K562 (cell line): Measurements from ENCODE around the gene RBM12. TPM values are rescaled to one million over a fixed set of nuclear protein-coding genes. Genes with fewer than 3 reads are reported as not detected.

Source experiments
- BRD9 ChIP-seq: fragments of 450-650 bp; IDR thresholded peaks from 2 replicates; pipeline ENCODE4 v1.6.1; 2018; ENCODE audit warnings: low read depth; ENCODE audit not compliant: partially characterized antibody
- C11orf30 ChIP-seq: fragments of 450-650 bp; IDR thresholded peaks from 2 replicates; pipeline ENCODE4 v1.6.1; 2016; ENCODE audit warnings: low read depth, mild to moderate bottlenecking
- CBFA2T2 ChIP-seq: fragments of 450-650 bp; conservative IDR thresholded peaks from 2 replicates; pipeline ENCODE4 v1.6.1; 2017; ENCODE audit warnings: mild to moderate bottlenecking
- CUX1 ChIP-seq: fragments of 200-800 bp; sonication (Bioruptor generic); IDR thresholded peaks from 2 replicates; pipeline ENCODE4 v1.6.1; 2016; ENCODE audit warnings: missing genetic modification characterization, missing compliant biosample characterization
- DDX20 ChIP-seq: fragments of 450-650 bp; IDR thresholded peaks from 2 replicates; pipeline ENCODE4 v1.6.1; 2016; ENCODE audit warnings: missing genetic modification characterization, low read depth, mild to moderate bottlenecking, missing compliant biosample characterization, moderate library complexity
- GATAD2B ChIP-seq: fragments of 450-650 bp; IDR thresholded peaks from 2 replicates; pipeline ENCODE4 v1.6.1; 2017; ENCODE audit warnings: mild to moderate bottlenecking, borderline replicate concordance
- GTF2B ChIP-seq: IDR thresholded peaks from 2 replicates; pipeline ENCODE4 v1.6.1; 2011; ENCODE audit not compliant: insufficient read length; ENCODE audit errors: extremely low read depth
- L3MBTL2 ChIP-seq: fragments of 450-650 bp; IDR thresholded peaks from 2 replicates; pipeline ENCODE4 v1.6.1; 2016; ENCODE audit warnings: mild to moderate bottlenecking, moderate library complexity
- LCOR ChIP-seq: sonication (generic); formaldehyde crosslinking; IDR thresholded peaks from 2 replicates; pipeline ENCODE4 v1.8.0; 2022; ENCODE audit warnings: mild to moderate bottlenecking, missing genetic modification reagents
- MCM7 ChIP-seq, 2 experiments: fragments of 450-650 bp; IDR thresholded peaks; 2 replicates each; pipeline ENCODE4 v1.6.1; 2016 to 2018
- MED1 ChIP-seq: sonication (generic); formaldehyde crosslinking; IDR thresholded peaks from 2 replicates; pipeline ENCODE4 v1.8.1; 2023; ENCODE audit warnings: missing genetic modification reagents, borderline replicate concordance
- NONO ChIP-seq, 2 experiments: fragments of 200-400 bp in 1 of 2; fragments of 450-650 bp in 1 of 2; formaldehyde crosslinking in 1 of 2; IDR thresholded peaks; 2 replicates each; pipeline ENCODE4 v1.6.1; 2017; ENCODE audit warnings: low read depth in 2 of 2, mild to moderate bottlenecking in 2 of 2, moderate library complexity in 2 of 2, low read length in 1 of 2
- POLR2H ChIP-seq: IDR thresholded peaks from 2 replicates; pipeline ENCODE4 v1.6.1; 2016; ENCODE audit warnings: missing genetic modification characterization, low read depth, mild to moderate bottlenecking, control low read depth, missing compliant biosample characterization, moderate library complexity
- SMARCA4 ChIP-seq: fragments of 450-650 bp; IDR thresholded peaks from 2 replicates; pipeline ENCODE4 v1.6.1; 2016
- SMARCC2 ChIP-seq: fragments of 450-650 bp; IDR thresholded peaks from 2 replicates; pipeline ENCODE4 v1.6.1; 2017; ENCODE audit warnings: antibody characterized with exemption, moderate library complexity, mild to moderate bottlenecking, low read depth
- SMC3 ChIP-seq: conservative IDR thresholded peaks from 2 replicates; pipeline ENCODE4 v1.6.1; 2011; ENCODE audit warnings: low read depth, low read length, improper control_type of control experiment; ENCODE audit not compliant: insufficient read depth
- ZBTB12 ChIP-seq: fragments of 250-450 bp; sonication (Bioruptor Pico); IDR thresholded peaks from 2 replicates; pipeline ENCODE4 v1.4.0; 2020
- ZFX ChIP-seq: sonication (generic); formaldehyde crosslinking; IDR thresholded peaks from 2 replicates; pipeline ENCODE4 v1.8.0; 2022; ENCODE audit warnings: mild to moderate bottlenecking, missing genetic modification reagents, moderate library complexity
- ZNF740 ChIP-seq, 3 experiments: fragments of 200-800 bp in 1 of 3; sonication (Bioruptor generic) in 1 of 3; sonication (generic) in 1 of 3; formaldehyde crosslinking in 1 of 3; IDR thresholded peaks; 2 replicates each; pipeline versions ENCODE4 v1.6.1 to v1.8.0; 2016 to 2022; ENCODE audit warnings: mild to moderate bottlenecking in 2 of 3, missing compliant biosample characterization in 2 of 3, missing genetic modification characterization in 2 of 3, missing genetic modification reagents in 1 of 3
- polyA plus RNA-seq, 8 experiments: library from polyadenylated mRNA; depleted of rRNA in 4 of 8; stranded (reverse) in 5 of 8; unstranded in 3 of 8; fragments of >200 nt; fragmentation: Nextera tagmentation in 2 of 8; fragmentation: Illumina TruSeq in 1 of 8; extraction: Ambion mirVana in 2 of 8; extraction: Trizol in 1 of 8; gene quantifications; 2 replicates each; pipeline versions ENCODE4 v1.2.1 to v1.2.3, GENCODE V29; 2011 to 2014; ENCODE audit warnings: inconsistent platforms in 1 of 8, missing spikeins in 1 of 8
- total RNA-seq, 7 experiments: library from RNA; depleted of rRNA in 6 of 7; stranded (reverse); fragments of >200 nt in 6 of 7; fragmentation: Illumina TruSeq in 2 of 7; extraction: Trizol in 2 of 7; gene quantifications; 2 replicates each; pipeline versions ENCODE4 v1.2.1 to v1.2.3, GENCODE V29; 2011 to 2021; ENCODE audit warnings: low replicate concordance in 1 of 7

The RBM12 gene
- total and polyA plus RNA-seq, 9 of the 15 experiments (the other 6 are each of a cell fraction or from before 2014, with no cell fraction given) = 5.0 to 162 (median 73.3) TPM

GRCh38 chr20:35616465-35617396 is 48.0 kb downstream of the RBM12 start (continued):
- TF ChIP-seq ZNF740 (CRISPR knock-in tag; IDR thresholded peaks at IDR 0.05) = no peak
- TF ChIP-seq ZNF740 (tag; IDR thresholded peaks at IDR 0.05) = no peak
- no peak for TF ChIP-seq NONO (IDR thresholded peaks at IDR 0.05; ENCODE audit: low read depth in 2 of 2, low read length in 1 of 2)
- no peak for TF ChIP-seq GTF2B
- TF ChIP-seq CBFA2T2 = no peak
- no peak for TF ChIP-seq ZBTB12
- TF ChIP-seq L3MBTL2 = peak; percentile 21; the same call in 1 of the 2 replicates
- TF ChIP-seq SMARCC2 = peak; percentile 60; the same call in 1 of the 2 replicates
- peak; percentile 45; the same call in 1 of the 2 replicates for TF ChIP-seq POLR2H (tag)
- TF ChIP-seq SMARCA4 = peak; percentile 80
- peak; percentile 94 for TF ChIP-seq BRD9
- no peak for TF ChIP-seq DDX20
- TF ChIP-seq LCOR (CRISPR knock-in tag) = no peak
- no peak for TF ChIP-seq GATAD2B
- TF ChIP-seq MCM7 (IDR thresholded peaks at IDR 0.05) = no peak
- no peak for TF ChIP-seq SMC3
- no peak for TF ChIP-seq C11orf30
- no peak for TF ChIP-seq MED1 (CRISPR knock-in tag)
- peak; percentile 65; the same call in 1 of the 2 replicates for TF ChIP-seq ZFX
- no peak for TF ChIP-seq CUX1 (CRISPR knock-in tag)
